GM23248 (cell line): ENCODE measurements around the gene ASIC1.

Experiments
- EZH2 ChIP-seq: fragments of 200-600 bp; sonication (generic); IDR thresholded peaks from 2 replicates; pipeline ENCODE4 v1.6.1; 2018; ENCODE audit warnings: antibody characterized with exemption, mild to moderate bottlenecking; ENCODE audit not compliant: insufficient read depth, poor library complexity, severe bottlenecking
- EZH2phosphoT487 ChIP-seq: fragments of 200-600 bp; sonication (generic); IDR thresholded peaks from 2 replicates; pipeline ENCODE4 v1.6.1; 2018; ENCODE audit warnings: antibody characterized with exemption, moderate library complexity, mild to moderate bottlenecking, low read depth; ENCODE audit not compliant: insufficient read depth

DNA sequence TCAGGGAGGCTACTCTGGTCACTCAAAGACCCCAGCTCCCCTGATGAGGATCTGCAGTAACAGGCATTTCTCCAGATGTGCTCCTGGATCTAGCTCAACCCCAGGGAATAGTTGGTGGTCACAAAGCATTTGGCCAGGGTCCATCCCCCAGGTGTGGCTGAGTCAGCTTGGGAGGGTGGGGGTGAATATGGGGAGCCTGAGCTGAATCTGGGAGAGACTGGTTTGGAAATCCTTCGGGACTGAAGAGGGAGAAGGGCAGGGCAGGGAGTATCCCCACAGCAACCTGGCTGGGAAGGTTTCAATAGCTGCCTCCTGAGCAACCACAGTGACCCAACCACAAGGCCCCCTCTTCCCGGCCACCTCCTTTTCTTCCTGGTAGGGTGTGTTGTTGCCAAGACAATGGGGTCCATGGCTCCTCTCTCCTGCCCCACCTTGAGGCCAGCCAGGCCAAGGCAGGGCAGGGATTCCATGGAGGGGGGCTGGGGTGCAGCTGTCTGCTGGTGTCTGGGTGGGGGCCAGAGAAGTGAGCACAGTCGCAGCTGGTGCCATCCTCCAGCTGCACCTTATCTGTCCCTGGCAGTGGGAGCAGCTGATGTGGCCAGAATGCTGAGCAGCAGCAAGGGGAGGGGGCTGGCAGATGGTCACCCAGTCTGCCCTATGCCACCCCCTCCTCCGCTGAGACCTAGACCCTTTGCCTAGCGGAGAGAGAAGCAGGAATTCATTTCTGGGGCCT, 5.5 kb downstream of the ASIC1 start:
- TF ChIP-seq EZH2, result no peak
- no peak for TF ChIP-seq EZH2phosphoT487
